MM.1S (cell line): ENCODE data around the gene CDC14A.

Experiments
- DNase-seq: peaks from one replicate; pipeline ENCODE4 v3.0.0-alpha.2; 2015
- H2AFZ ChIP-seq: fragments of 300-600 bp; sonication (generic); 2 replicates; pipeline ENCODE4 v1.6.0; 2016; ENCODE audit warnings: antibody characterized with exemption, low read length
- H3F3A ChIP-seq: fragments of 300-600 bp; sonication (generic); 2 replicates; pipeline ENCODE4 v1.6.1; 2016; ENCODE audit warnings: mild to moderate bottlenecking, antibody characterized with exemption, low read length, moderate library complexity, mixed read lengths; ENCODE audit not compliant: insufficient read depth
- H3K27ac ChIP-seq: fragments of 300-600 bp; sonication (generic); 2 replicates; pipeline ENCODE4 v1.5.1; 2016; ENCODE audit warnings: mild to moderate bottlenecking, low read length
- H3K27me3 ChIP-seq: fragments of 300-600 bp; sonication (generic); replicated peaks from 2 replicates; pipeline ENCODE4 v1.6.0; 2016; ENCODE audit warnings: low read length; ENCODE audit not compliant: insufficient read depth
- H3K36me3 ChIP-seq: fragments of 300-600 bp; sonication (generic); replicated peaks from 2 replicates; pipeline ENCODE4 v1.6.1; 2016; ENCODE audit warnings: mild to moderate bottlenecking, low read length, mixed read lengths; ENCODE audit not compliant: insufficient read depth
- H3K4me1 ChIP-seq: fragments of 300-600 bp; sonication (generic); 2 replicates; pipeline ENCODE4 v1.6.1; 2016; ENCODE audit warnings: low read length, mixed read lengths
- H3K4me2 ChIP-seq: fragments of 300-600 bp; sonication (generic); 2 replicates; pipeline ENCODE4 v1.6.0; 2016; ENCODE audit warnings: low read depth, low read length
- H3K4me3 ChIP-seq: fragments of 300-600 bp; sonication (generic); 2 replicates; pipeline ENCODE4 v1.5.1; 2016; ENCODE audit warnings: low read length, mixed read lengths
- H3K79me2 ChIP-seq: fragments of 300-600 bp; sonication (generic); 2 replicates; pipeline ENCODE4 v1.6.1; 2016; ENCODE audit warnings: mixed run types, low read length, mixed read lengths
- H3K9ac ChIP-seq: fragments of 300-600 bp; sonication (generic); 2 replicates; pipeline ENCODE4 v1.6.1; 2016; ENCODE audit warnings: low read length, mixed read lengths
- H3K9me2 ChIP-seq: fragments of 300-600 bp; sonication (generic); replicated peaks from 2 replicates; pipeline ENCODE4 v1.6.1; 2016; ENCODE audit warnings: mild to moderate bottlenecking, low read length, mixed read lengths; ENCODE audit not compliant: insufficient read depth
- H3K9me3 ChIP-seq: fragments of 300-600 bp; sonication (generic); replicated peaks from 2 replicates; pipeline ENCODE4 v1.6.1; 2016; ENCODE audit warnings: mild to moderate bottlenecking, low read length, mixed read lengths; ENCODE audit not compliant: insufficient read depth
- H4K20me1 ChIP-seq: fragments of 300-600 bp; sonication (generic); 2 replicates; pipeline ENCODE4 v1.6.1; 2016; ENCODE audit warnings: mild to moderate bottlenecking, low read length, moderate library complexity, mixed read lengths; ENCODE audit not compliant: insufficient read depth
- CTCF ChIP-seq: fragments of 300-600 bp; sonication (generic); IDR thresholded peaks from 2 replicates; pipeline ENCODE4 v1.5.1; 2016; ENCODE audit warnings: antibody characterized with exemption, low read length, mixed read lengths
- EZH2 ChIP-seq: fragments of 300-600 bp; sonication (generic); optimal IDR thresholded peaks from 2 replicates; pipeline ENCODE3; 2017; ENCODE audit warnings: low read depth, mild to moderate bottlenecking, antibody characterized with exemption, low read length, mixed read lengths
- EZH2phosphoT487 ChIP-seq: fragments of 300-600 bp; sonication (generic); IDR thresholded peaks from 2 replicates; pipeline ENCODE4 v1.6.1; 2018; ENCODE audit warnings: antibody characterized with exemption, low read length

The CDC14A gene

GRCh38 chr1:100359139-100359538, 6.8 kb downstream of the CDC14A start:
- Histone ChIP-seq H3K9me3 (no peaks in the 10 kb centered on the region), H3K4me2 (no peak overlapping the region), H3F3A (no peaks in the 10 kb centered on the region; the same call in 1 of the 2 replicates), H3K9me2 (no peaks in the 10 kb centered on the region), H4K20me1 (no peaks in the 10 kb centered on the region), H3K79me2 (peaks cover 18% of the 10 kb centered on the region), H3K4me3 (no peak overlapping the region), H2AFZ (no peak overlapping the region), H3K4me1 (peaks cover 8% of the 10 kb centered on the region; the same call in 1 of the 2 replicates), H3K9ac (no peak overlapping the region), H3K36me3 (no peaks in the 10 kb centered on the region), H3K27me3 (no peaks in the 10 kb centered on the region), H3K27ac (no peak overlapping the region)
- DNase-seq = no peak
- no peak for TF ChIP-seq EZH2phosphoT487
- TF ChIP-seq CTCF = no peak
- no peak for TF ChIP-seq EZH2

GRCh38 chr1:100360790-100361510, 8.6 kb downstream of the CDC14A start:
- Histone ChIP-seq H3K4me2 (no peak overlapping the region), H3K79me2 (peaks cover 18% of the 10 kb centered on the region)
- no peak for DNase-seq

GRCh38 chr1:100361511-100362089, 9.3 kb downstream of the CDC14A start:
- Histone ChIP-seq H3K27ac (no peak overlapping the region), H3K9me2 (no peaks in the 10 kb centered on the region), H3K79me2 (peaks cover 20% of the 10 kb centered on the region), H3K4me3 (no peak overlapping the region), H3F3A (0 out of 2 replicates have a peak, but pooled peaks cover 2% of the 10 kb centered on the region), H3K36me3 (no peaks in the 10 kb centered on the region), H4K20me1 (no peaks in the 10 kb centered on the region), H2AFZ (no peak overlapping the region), H3K9ac (no peak overlapping the region), H3K4me2 (no peak overlapping the region), H3K4me1 (no peaks in the 10 kb centered on the region), H3K27me3 (no peaks in the 10 kb centered on the region), H3K9me3 (no peaks in the 10 kb centered on the region)
- DNase-seq = no peak
- no peak for TF ChIP-seq CTCF
- TF ChIP-seq EZH2phosphoT487 = no peak
- TF ChIP-seq EZH2 = no peak

More at GRCh38 chr1:100360790-100361510, 8.6 kb downstream of the CDC14A start:
- Histone ChIP-seq H3K9me3 (no peaks in the 10 kb centered on the region), H4K20me1 (no peaks in the 10 kb centered on the region), H3K4me3 (no peak overlapping the region), H3K27ac (no peak overlapping the region), H3F3A (0 out of 2 replicates have a peak, but pooled peaks cover 2% of the 10 kb centered on the region), H3K27me3 (no peaks in the 10 kb centered on the region), H3K9ac (no peak overlapping the region), H3K36me3 (no peaks in the 10 kb centered on the region), H3K4me1 (no peaks in the 10 kb centered on the region), H2AFZ (no peak overlapping the region), H3K9me2 (no peaks in the 10 kb centered on the region)
- TF ChIP-seq CTCF (no peak), EZH2phosphoT487 (no peak), EZH2 (no peak)
